ENCODE measurements around the gene DCANP1.

DNA sequence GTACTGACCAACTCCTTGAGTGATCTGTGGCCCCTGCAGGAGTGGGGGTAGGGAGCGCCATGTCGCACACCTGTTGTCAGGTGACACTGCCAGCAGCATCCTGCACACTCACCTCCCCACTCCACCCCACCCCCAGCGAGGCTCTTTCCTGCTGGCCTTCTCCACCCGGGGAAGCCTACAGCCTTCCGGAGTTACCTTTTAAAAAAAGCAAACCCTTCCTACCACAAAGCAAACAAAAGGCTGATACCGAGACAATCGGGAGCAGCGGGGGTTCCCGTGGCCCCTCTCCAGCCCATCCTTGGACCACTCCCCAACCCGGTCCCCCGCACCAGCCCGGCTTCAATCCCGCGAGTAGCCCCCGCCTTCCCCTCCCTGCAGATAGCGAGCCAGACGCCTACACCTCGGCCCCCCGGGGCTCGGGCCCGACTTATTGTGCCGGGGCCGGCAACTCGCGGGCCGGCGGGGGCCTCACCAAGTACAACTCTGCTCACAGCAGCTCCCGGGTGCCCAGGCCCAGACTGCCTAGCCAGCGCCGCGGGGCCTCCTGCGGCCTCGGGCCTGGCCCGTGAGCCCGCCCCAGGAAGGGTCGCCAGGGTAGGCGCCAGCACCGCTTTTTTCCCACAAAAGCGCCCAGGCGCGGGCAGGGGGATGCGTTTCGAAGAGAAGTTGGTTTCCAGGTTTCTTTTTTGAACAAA lies 48.8 kb downstream of the DCANP1 start:
- TF ChIP-seq ATF3 (CRISPR knock-in tag; conservative IDR thresholded peaks at IDR 0.05) (no peak), CTCF (IDR thresholded peaks at IDR 0.05) (no peak), ATF2 (CRISPR knock-in tag; IDR thresholded peaks at IDR 0.05; ENCODE audit: borderline replicate concordance, low read depth) (no peak), IRF2 (CRISPR knock-in tag; IDR thresholded peaks at IDR 0.05; ENCODE audit: borderline replicate concordance, low read depth) (no peak), PRDM15 (CRISPR knock-in tag; IDR thresholded peaks at IDR 0.05) (no peak)
- TF ChIP-seq, protein P1, sequence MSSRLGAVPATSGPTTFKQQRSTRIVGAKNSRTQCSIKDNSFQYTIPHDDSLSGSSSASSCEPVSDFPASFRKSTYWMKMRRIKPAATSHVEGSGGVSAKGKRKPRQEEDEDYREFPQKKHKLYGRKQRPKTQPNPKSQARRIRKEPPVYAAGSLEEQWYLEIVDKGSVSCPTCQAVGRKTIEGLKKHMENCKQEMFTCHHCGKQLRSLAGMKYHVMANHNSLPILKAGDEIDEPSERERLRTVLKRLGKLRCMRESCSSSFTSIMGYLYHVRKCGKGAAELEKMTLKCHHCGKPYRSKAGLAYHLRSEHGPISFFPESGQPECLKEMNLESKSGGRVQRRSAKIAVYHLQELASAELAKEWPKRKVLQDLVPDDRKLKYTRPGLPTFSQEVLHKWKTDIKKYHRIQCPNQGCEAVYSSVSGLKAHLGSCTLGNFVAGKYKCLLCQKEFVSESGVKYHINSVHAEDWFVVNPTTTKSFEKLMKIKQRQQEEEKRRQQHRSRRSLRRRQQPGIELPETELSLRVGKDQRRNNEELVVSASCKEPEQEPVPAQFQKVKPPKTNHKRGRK (CRISPR knock-in tag; IDR thresholded peaks at IDR 0.05; ENCODE audit: borderline replicate concordance) = no peak

Measured in WTC11 (cell line).